T47D (cell line): ENCODE measurements around the gene DLG2.
"Not testable (repeated sequence)": the region's sequence is repeated elsewhere in the genome, so short reads cannot be mapped to it uniquely, and the experiment has no call there.

Experiments used
- DNase-seq, 2 experiments: peaks; one replicate each; pipeline versions ENCODE4 v3.0.0 to v3.0.0-alpha.2; 2011 to 2012; ENCODE audit warnings: low read depth in 1 of 2, low spot score in 1 of 2
- JUND ChIP-seq: IDR thresholded peaks from 2 replicates; pipeline ENCODE4 v1.6.1; 2012; ENCODE audit warnings: low read depth
- in situ Hi-C: cut with HindIII; loops from 2 replicates; pipeline ENCODE4 v1.10.0; 2016; ENCODE audit warnings: low sequenced_read_pairs, low pct_unique_long_range_greater_than_20kb

The DLG2 gene

GRCh38 chr11:85626496-85626895, 648 bp downstream of the DLG2 start:
- TF ChIP-seq JUND: no peak
- in situ Hi-C loops: no loop called here
- DNase-seq: no peak

DNA sequence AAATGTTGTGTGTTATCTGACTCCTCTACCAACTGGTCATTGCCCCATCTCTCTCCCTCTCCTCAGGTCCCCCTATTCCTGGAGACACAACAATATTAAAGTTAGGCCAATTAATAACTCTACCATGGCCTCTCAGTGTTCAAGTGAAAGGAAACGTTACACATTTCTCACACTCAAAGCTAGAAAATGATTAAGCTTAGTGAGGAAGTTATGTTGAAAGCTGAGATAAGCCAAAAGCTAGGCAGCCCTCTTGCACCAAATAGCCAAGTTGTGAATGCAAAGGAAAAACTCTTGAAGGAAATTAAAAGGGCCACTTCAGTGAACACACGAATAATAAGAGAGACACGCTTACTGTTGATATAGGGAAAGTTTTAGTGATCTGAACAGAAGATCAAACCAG, 6.9 kb downstream of the DLG2 start:
- no peak for DNase-seq
- no peak for TF ChIP-seq JUND
- in situ Hi-C loops: no loop called here

DNA sequence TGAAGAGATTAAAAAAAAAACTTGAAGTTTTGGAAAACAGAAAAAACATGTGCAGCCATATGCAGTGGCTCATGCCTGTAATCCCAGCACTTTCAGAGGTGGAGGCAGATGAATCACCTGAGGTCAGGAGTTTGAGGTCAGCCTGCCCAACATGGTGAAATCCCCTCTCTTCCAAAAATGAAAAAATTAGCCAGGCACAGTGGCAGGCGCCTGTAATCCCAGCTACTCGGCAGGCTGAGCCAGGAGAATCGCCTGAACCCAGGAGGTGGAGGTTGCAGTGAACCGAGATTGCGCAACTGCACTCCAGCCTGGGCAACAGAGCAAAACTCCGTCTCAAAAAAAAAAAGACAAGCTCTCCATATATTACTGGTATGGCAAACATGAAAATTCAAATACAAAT, 7.6 kb downstream of the DLG2 start:
- DNase-seq: no peak
- TF ChIP-seq JUND: no peak
- in situ Hi-C loops: no loop called here

- in situ Hi-C loops, DNase-seq: not testable (repeated sequence)
Observed at GRCh38 chr11:85611643-85612042, 15.5 kb downstream of the DLG2 start.

DNA sequence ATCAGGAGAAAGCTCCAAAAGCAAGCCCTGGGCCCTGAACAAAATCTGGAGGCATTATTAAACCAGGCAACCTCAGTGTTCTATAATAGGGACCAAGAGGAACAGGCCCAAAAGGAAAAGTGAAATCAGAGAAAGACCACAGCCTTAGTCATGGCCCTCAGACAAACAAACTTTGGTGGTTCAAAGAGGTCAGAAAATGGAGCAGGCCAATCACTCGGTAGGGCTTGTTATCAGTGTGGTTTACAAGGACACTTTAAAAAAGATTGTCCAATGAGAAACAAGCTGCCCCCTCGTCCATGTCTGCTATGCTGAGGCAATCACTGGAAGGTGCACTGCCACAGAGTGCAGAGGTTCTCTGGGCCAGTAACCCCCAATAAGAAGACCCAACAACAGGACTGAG, 17.9 kb downstream of the DLG2 start:
- in situ Hi-C loops: not testable (repeated sequence)

DNA sequence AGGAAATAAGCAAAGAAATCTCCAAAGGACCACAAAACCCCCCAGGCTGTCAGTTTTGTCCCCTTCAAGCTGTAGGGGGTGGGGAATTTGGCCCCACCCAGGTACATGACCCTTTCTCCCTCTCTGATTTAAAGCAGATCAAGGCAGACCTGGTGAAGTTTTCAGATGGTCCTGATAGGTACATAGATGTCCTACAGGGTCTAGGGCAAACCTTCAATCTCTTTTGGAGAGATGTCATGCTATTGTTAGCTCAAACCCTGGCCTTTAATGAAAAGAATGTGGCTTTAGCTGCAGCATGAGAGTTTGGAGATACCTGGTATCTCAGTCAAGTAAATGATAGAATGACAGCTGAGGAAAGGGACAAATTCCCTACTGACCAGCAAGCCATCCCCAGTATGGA, 18.5 kb downstream of the DLG2 start:
- DNase-seq, in situ Hi-C loops: not testable (repeated sequence)

More for the DNA sequence above, 17.9 kb downstream of the DLG2 start:
- DNase-seq: not testable (repeated sequence)

DNA sequence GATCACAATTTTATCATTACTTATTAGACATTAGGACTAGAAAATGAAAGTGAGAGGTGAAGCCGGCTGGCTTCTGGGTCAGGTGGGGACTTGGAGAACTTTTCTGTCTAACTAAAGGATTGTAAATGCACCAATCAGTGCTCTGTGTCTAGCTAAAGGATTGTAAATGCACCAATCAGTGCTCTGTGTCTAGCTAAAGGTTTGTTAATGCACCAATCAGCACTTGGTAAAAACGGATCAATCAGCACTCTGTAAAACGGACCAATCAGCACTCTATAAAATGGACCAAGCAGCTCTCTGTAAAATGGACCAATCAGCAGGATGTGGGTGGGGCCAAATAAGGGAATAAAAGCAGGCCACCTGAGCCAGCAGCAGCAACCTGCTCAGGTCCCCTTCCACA, 20.9 kb downstream of the DLG2 start:
- DNase-seq, in situ Hi-C loops: not testable (repeated sequence)

GRCh38 chr11:85603220-85603619, 23.9 kb downstream of the DLG2 start:
- DNase-seq: no peak
- in situ Hi-C loops: no loop called here
- no peak for TF ChIP-seq JUND

DNA sequence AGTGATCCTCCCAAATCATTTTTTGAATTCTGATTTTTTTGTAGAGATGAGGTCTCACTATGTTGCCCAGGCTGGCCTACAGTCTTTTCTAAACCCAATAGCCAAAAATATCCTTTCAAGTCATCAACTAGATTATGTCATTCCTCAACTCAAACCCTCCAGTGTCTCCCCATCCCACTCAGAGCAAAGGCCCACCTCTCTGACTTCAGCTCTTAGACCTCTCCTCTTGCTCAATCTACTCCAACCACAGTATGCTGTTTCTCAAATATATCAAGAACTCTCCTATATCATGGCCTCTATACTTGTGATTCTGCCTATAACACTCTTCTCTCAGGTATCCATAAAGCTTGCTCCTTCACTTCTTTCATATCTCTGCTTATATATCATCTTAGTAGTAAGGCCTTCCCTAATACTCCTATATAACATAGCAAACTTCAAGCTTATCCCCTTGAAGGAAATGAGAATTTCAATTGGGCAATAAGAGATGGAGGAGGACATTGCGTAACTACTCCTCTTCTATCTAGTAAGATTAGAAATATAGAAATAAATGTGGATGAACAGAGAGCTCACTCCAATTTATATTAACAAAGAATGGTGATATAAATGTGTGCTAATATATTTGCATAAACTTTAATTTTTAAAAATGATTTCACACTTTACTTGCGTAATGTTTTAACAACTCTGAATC, 24.5 kb downstream of the DLG2 start:
- no peak for TF ChIP-seq JUND
- no peak for DNase-seq
- in situ Hi-C loops: no loop called here

DNA sequence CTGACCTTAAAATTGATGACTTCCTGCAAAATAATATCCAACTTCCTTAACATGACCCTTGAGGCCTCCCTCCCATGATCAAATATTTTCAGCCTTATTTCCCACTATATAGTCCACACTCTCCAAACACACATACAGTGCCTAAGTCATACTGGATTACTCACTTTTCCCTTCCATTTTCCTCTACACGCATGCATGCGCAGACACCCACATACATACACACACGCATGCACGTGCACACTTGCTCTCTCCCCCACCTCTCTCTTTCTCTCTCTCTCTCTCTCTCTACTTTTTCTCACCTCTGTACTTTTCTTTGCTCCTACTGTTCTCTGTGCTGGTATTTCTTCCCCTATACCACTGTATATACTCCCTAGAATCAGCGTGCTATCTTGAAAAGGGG, 28.1 kb downstream of the DLG2 start:
- in situ Hi-C loops: no loop called here
- TF ChIP-seq JUND: no peak
- no peak for DNase-seq

- DNase-seq: no peak
- TF ChIP-seq JUND: no peak
- in situ Hi-C loops: no loop called here
Observed at GRCh38 chr11:85596886-85597285, 30.3 kb downstream of the DLG2 start.

- TF ChIP-seq JUND: no peak
- in situ Hi-C loops: no loop called here
Observed at GRCh38 chr11:85595285-85595884, 31.8 kb downstream of the DLG2 start.

GRCh38 chr11:85590848-85591483, 36.2 kb downstream of the DLG2 start:
- in situ Hi-C loops: no loop called here
- DNase-seq: peak; percentile 42 to 77
- no peak for TF ChIP-seq JUND

More at GRCh38 chr11:85595285-85595884, 31.8 kb downstream of the DLG2 start:
- DNase-seq: peak; percentile 23 to 68
